NB4 (cell line): ENCODE measurements around the gene VTCN1.

Experiments used
- CTCF ChIP-seq: IDR thresholded peaks from one replicate; pipeline ENCODE4 v1.5.1; 2012; ENCODE audit warnings: low read depth, low read length
- MYC ChIP-seq: IDR thresholded peaks from 2 replicates; pipeline ENCODE4 v1.6.1; 2011; ENCODE audit warnings: low read depth, low read length
- POLR2A ChIP-seq: IDR thresholded peaks from 2 replicates; pipeline ENCODE4 v1.6.1; 2011; ENCODE audit warnings: mild to moderate bottlenecking; ENCODE audit not compliant: insufficient read length; ENCODE audit errors: extremely low read depth

GRCh38 chr1:117201808-117202207 lies 8.9 kb downstream of the VTCN1 start:
- no peak for TF ChIP-seq CTCF
- no peak for TF ChIP-seq POLR2A
- no peak for TF ChIP-seq MYC
